HepG2 (cell line): ENCODE data around the gene HES6. TPM values are rescaled to one million over a fixed set of nuclear protein-coding genes. Genes with fewer than 3 reads are reported as not detected.

Source experiments
- CEBPB ChIP-seq: IDR thresholded peaks from 2 replicates; pipeline ENCODE4 v1.6.1; 2011; ENCODE audit warnings: low read depth, low read length, improper control_type of control experiment, borderline replicate concordance
- EP300 ChIP-seq, 3 experiments: sonication (generic) in 1 of 3; formaldehyde crosslinking in 1 of 3; IDR thresholded peaks; 2 replicates each; pipeline versions ENCODE4 v1.5.1 to v1.6.1; 2011 to 2020; ENCODE audit warnings: low read depth in 2 of 3, low read length in 2 of 3, borderline replicate concordance in 1 of 3, improper control_type of control experiment in 1 of 3, mild to moderate bottlenecking in 1 of 3, missing genetic modification reagents in 1 of 3, moderate library complexity in 1 of 3
- GABPB1 ChIP-seq: IDR thresholded peaks from 2 replicates; pipeline ENCODE4 v1.6.1; 2016; ENCODE audit warnings: mild to moderate bottlenecking, missing genetic modification reagents, moderate library complexity, missing compliant biosample characterization
- GATAD1 ChIP-seq: IDR thresholded peaks from 2 replicates; pipeline ENCODE4 v1.6.1; 2016; ENCODE audit warnings: missing genetic modification reagents, missing compliant biosample characterization
- HMGA1 ChIP-seq: sonication (generic); formaldehyde crosslinking; conservative IDR thresholded peaks from 2 replicates; pipeline ENCODE4 v1.4.0; 2020; ENCODE audit warnings: missing genetic modification reagents
- NCOA1 ChIP-seq: sonication (generic); formaldehyde crosslinking; IDR thresholded peaks from 2 replicates; pipeline ENCODE4 v1.9.0; 2021; ENCODE audit warnings: missing genetic modification reagents
- POGZ ChIP-seq: sonication (generic); formaldehyde crosslinking; IDR thresholded peaks from 2 replicates; pipeline ENCODE4 v1.4.0; 2020; ENCODE audit warnings: mild to moderate bottlenecking, missing genetic modification reagents
- RELA ChIP-seq: sonication (generic); formaldehyde crosslinking; IDR thresholded peaks from 2 replicates; pipeline ENCODE4 v1.4.0; 2020; ENCODE audit warnings: missing genetic modification reagents
- SIX4 ChIP-seq: sonication (generic); formaldehyde crosslinking; IDR thresholded peaks from 2 replicates; pipeline ENCODE4 v1.4.0; 2020; ENCODE audit warnings: missing genetic modification reagents
- SMAD9 ChIP-seq: sonication (generic); formaldehyde crosslinking; IDR thresholded peaks from 2 replicates; pipeline ENCODE4 v1.5.1; 2020; ENCODE audit warnings: mild to moderate bottlenecking, missing genetic modification reagents
- SP4 ChIP-seq: sonication (generic); formaldehyde crosslinking; IDR thresholded peaks from 2 replicates; pipeline ENCODE4 v1.8.1; 2023; ENCODE audit warnings: mild to moderate bottlenecking, missing genetic modification reagents
- SRF ChIP-seq: IDR thresholded peaks from 2 replicates; pipeline ENCODE4 v1.6.1; 2011; ENCODE audit warnings: mild to moderate bottlenecking, low read depth, low read length, moderate library complexity
- U2AF2 ChIP-seq: fragments of 200-400 bp; formaldehyde crosslinking; IDR thresholded peaks from 2 replicates; pipeline ENCODE4 v1.6.1; 2017; ENCODE audit warnings: low read depth, mild to moderate bottlenecking, low read length
- ZC3H4 ChIP-seq: sonication (generic); formaldehyde crosslinking; IDR thresholded peaks from 2 replicates; pipeline ENCODE4 v1.4.0; 2020; ENCODE audit warnings: missing genetic modification reagents, borderline replicate concordance
- ZMYM3 ChIP-seq: sonication (generic); formaldehyde crosslinking; IDR thresholded peaks from 2 replicates; pipeline ENCODE4 v1.5.1; 2020; ENCODE audit warnings: mild to moderate bottlenecking, missing genetic modification reagents
- ZNF678 ChIP-seq: sonication (generic); formaldehyde crosslinking; IDR thresholded peaks from 2 replicates; pipeline ENCODE4 v1.4.0; 2020; ENCODE audit warnings: mild to moderate bottlenecking, missing genetic modification reagents
- ZNF747 ChIP-seq: sonication (generic); formaldehyde crosslinking; IDR thresholded peaks from 2 replicates; pipeline ENCODE4 v1.8.1; 2023; ENCODE audit warnings: missing genetic modification reagents, mild to moderate bottlenecking, borderline replicate concordance
- ZNF841 ChIP-seq: sonication (generic); formaldehyde crosslinking; IDR thresholded peaks from 2 replicates; pipeline ENCODE4 v1.8.1; 2023; ENCODE audit warnings: missing genetic modification reagents, borderline replicate concordance
- ZSCAN21 ChIP-seq: sonication (generic); formaldehyde crosslinking; IDR thresholded peaks from 2 replicates; pipeline ENCODE4 v1.8.0; 2022; ENCODE audit warnings: mild to moderate bottlenecking, missing genetic modification reagents, moderate library complexity, borderline replicate concordance
- ZSCAN31 ChIP-seq: sonication (generic); formaldehyde crosslinking; IDR thresholded peaks from 2 replicates; pipeline ENCODE4 v1.5.0; 2020; ENCODE audit warnings: low read depth, mild to moderate bottlenecking, missing genetic modification reagents
- polyA plus RNA-seq, 8 experiments: library from polyadenylated mRNA; depleted of rRNA in 3 of 8; stranded (reverse) in 7 of 8; unstranded in 1 of 8; fragments of >200 nt; fragmentation: Illumina TruSeq in 4 of 8; extraction: Trizol in 4 of 8; gene quantifications; 2 replicates each; pipeline versions ENCODE4 v1.2.1 to v1.2.3, GENCODE V29; 2011 to 2016; ENCODE audit warnings: low read depth in 4 of 8, missing spikeins in 1 of 8, mixed read lengths in 1 of 8; ENCODE audit not compliant: insufficient read depth in 1 of 8
- total RNA-seq, 5 experiments: library from RNA; depleted of rRNA; stranded (reverse); fragments of >200 nt; fragmentation: Illumina TruSeq; extraction: Trizol; gene quantifications; 2 replicates each; pipeline ENCODE4 v1.2.3, GENCODE V29; 2016; ENCODE audit warnings: low read depth in 1 of 5
- TF ChIP-seq, protein P1 (sequence below): sonication (generic); formaldehyde crosslinking; IDR thresholded peaks from 2 replicates; pipeline ENCODE4 v1.9.0; 2022; ENCODE audit warnings: low read depth, missing genetic modification reagents
- TF ChIP-seq, protein P2 (sequence below): sonication (generic); formaldehyde crosslinking; IDR thresholded peaks from 2 replicates; pipeline ENCODE4 v1.4.0; 2020; ENCODE audit warnings: low read depth, mild to moderate bottlenecking, missing genetic modification reagents
- TF ChIP-seq, protein P3 (sequence below): sonication (generic); formaldehyde crosslinking; IDR thresholded peaks from 2 replicates; pipeline ENCODE4 v1.4.0; 2020; ENCODE audit warnings: missing genetic modification reagents, borderline replicate concordance

HES6 gene
- total and polyA plus RNA-seq, 2 of the 13 experiments (the other 11 are each of a cell fraction or from before 2014, with no cell fraction given) = 19.5 to 82.8 TPM

DNA sequence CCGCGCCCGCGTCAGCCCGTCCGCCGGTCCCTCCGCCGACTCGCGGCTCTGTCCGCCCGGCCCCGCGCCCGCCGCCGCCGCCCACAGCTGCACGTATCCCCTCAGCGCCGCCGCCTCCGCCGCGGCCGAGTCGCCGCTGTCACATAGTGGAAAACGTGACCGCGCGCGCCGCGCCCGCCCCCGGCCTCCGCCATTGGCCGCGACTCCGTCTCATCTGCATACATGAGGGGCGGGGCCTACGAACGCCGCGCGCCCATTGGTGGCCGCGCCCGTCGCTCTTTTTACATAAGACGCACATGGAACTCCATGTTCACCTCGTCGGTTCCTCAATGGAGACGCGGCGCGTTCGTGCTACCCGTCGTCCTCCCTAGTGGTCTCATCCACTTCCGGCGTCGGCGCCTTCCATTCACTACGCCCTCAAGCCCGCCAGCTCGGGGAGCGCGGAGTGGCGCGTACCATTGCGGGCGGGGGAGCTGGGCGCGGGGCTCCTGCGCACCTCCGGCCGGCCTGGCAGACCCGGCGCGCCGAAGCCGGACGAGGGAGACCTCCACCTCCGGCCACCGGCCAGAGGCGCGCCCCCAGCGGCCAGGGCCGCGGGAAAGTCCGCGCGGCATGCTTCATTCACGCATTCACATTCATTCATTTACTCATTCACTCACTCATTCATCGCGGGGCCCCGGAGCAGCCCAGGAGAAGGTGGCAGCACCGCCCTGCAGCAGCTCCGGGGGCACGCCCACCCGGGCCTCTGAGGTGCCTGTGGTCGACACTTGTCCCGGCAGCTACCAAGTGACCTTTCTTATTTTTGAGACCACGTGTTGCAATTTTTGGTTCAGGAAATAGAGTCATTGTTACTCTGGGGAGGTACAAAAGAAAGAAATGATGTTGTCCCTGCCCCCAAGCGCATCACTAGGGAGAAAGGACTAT, 49.1 kb upstream of the HES6 start (continued):
- TF ChIP-seq SP4 (CRISPR knock-in tag) (peak; percentile 91), ZNF747 (CRISPR knock-in tag) (no peak), ZC3H4 (no peak), ZSCAN31 (peak; percentile 81; the same call in 1 of the 2 replicates), POGZ (CRISPR knock-in tag) (peak; percentile 45; the same call in 1 of the 2 replicates), ZNF841 (CRISPR knock-in tag) (no peak), SMAD9 (CRISPR knock-in tag) (no peak), GATAD1 (peak; percentile 78; the same call in 1 of the 2 replicates), U2AF2 (no peak), ZMYM3 (CRISPR knock-in tag) (no peak), ZNF678 (CRISPR knock-in tag) (no peak), GABPB1 (CRISPR knock-in tag) (peak; percentile 93), ZSCAN21 (CRISPR knock-in tag) (peak; percentile 66; the same call in 1 of the 2 replicates), SRF (0 out of 2 replicates have a peak, but pooled peaks have one; percentile 33), RELA (CRISPR knock-in tag) (0 out of 2 replicates have a peak, but pooled peaks have one; percentile 73), NCOA1 (CRISPR knock-in tag) (peak; percentile 81), SIX4 (CRISPR knock-in tag) (peak; percentile 46; the same call in 1 of the 2 replicates), EP300 (IDR thresholded peaks at IDR 0.05; ENCODE audit: low read depth in 2 of 2, low read length in 2 of 2) (no peak), EP300 (CRISPR knock-in tag; IDR thresholded peaks at IDR 0.05; ENCODE audit: borderline replicate concordance) (peak; percentile 62; the same call in 1 of the 2 replicates), CEBPB (no peak), HMGA1 (no peak)
- TF ChIP-seq, protein P1, sequence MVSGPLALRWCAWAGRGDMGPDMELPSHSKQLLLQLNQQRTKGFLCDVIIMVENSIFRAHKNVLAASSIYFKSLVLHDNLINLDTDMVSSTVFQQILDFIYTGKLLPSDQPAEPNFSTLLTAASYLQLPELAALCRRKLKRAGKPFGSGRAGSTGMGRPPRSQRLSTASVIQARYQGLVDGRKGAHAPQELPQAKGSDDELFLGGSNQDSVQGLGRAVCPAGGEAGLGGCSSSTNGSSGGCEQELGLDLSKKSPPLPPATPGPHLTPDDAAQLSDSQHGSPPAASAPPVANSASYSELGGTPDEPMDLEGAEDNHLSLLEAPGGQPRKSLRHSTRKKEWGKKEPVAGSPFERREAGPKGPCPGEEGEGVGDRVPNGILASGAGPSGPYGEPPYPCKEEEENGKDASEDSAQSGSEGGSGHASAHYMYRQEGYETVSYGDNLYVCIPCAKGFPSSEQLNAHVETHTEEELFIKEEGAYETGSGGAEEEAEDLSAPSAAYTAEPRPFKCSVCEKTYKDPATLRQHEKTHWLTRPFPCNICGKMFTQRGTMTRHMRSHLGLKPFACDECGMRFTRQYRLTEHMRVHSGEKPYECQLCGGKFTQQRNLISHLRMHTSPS (CRISPR knock-in tag) = no peak; the same call in 1 of the 2 replicates
- TF ChIP-seq, protein P2, sequence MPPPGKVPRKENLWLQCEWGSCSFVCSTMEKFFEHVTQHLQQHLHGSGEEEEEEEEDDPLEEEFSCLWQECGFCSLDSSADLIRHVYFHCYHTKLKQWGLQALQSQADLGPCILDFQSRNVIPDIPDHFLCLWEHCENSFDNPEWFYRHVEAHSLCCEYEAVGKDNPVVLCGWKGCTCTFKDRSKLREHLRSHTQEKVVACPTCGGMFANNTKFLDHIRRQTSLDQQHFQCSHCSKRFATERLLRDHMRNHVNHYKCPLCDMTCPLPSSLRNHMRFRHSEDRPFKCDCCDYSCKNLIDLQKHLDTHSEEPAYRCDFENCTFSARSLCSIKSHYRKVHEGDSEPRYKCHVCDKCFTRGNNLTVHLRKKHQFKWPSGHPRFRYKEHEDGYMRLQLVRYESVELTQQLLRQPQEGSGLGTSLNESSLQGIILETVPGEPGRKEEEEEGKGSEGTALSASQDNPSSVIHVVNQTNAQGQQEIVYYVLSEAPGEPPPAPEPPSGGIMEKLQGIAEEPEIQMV (CRISPR knock-in tag) = peak; percentile 89; the same call in 1 of the 2 replicates
- TF ChIP-seq, protein P3, sequence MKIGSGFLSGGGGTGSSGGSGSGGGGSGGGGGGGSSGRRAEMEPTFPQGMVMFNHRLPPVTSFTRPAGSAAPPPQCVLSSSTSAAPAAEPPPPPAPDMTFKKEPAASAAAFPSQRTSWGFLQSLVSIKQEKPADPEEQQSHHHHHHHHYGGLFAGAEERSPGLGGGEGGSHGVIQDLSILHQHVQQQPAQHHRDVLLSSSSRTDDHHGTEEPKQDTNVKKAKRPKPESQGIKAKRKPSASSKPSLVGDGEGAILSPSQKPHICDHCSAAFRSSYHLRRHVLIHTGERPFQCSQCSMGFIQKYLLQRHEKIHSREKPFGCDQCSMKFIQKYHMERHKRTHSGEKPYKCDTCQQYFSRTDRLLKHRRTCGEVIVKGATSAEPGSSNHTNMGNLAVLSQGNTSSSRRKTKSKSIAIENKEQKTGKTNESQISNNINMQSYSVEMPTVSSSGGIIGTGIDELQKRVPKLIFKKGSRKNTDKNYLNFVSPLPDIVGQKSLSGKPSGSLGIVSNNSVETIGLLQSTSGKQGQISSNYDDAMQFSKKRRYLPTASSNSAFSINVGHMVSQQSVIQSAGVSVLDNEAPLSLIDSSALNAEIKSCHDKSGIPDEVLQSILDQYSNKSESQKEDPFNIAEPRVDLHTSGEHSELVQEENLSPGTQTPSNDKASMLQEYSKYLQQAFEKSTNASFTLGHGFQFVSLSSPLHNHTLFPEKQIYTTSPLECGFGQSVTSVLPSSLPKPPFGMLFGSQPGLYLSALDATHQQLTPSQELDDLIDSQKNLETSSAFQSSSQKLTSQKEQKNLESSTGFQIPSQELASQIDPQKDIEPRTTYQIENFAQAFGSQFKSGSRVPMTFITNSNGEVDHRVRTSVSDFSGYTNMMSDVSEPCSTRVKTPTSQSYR (CRISPR knock-in tag) = no peak
